ENCODE results near the gene PPP1R14B. TPM values are rescaled to one million over a fixed set of nuclear protein-coding genes. Genes with fewer than 3 reads are reported as not detected.
A peak's percentile ranks its signal among the peaks of the same experiment; 100 is the strongest.

PPP1R14B gene
- total and polyA plus RNA-seq, 2 of the 13 experiments (the other 11 are each of a cell fraction or from before 2014, with no cell fraction given), result 110 to 148 TPM

GRCh38 chr11:64234647-64235379 lies 11.9 kb downstream of the PPP1R14B start (continued):
- TF ChIP-seq ZNF350 (CRISPR knock-in tag; IDR thresholded peaks at IDR 0.05; ENCODE audit: borderline replicate concordance, low read depth) (no peak), ZBTB14 (CRISPR knock-in tag; IDR thresholded peaks at IDR 0.05) (no peak), TEAD3 (CRISPR knock-in tag; optimal IDR thresholded peaks at IDR 0.05; ENCODE audit: borderline replicate concordance) (no peak), DMAP1 (CRISPR knock-in tag; IDR thresholded peaks at IDR 0.05) (no peak), TRAFD1 (CRISPR knock-in tag; IDR thresholded peaks at IDR 0.05; ENCODE audit: borderline replicate concordance) (no peak), ZNF318 (CRISPR knock-in tag; IDR thresholded peaks at IDR 0.05) (no peak), TCF12 (IDR thresholded peaks at IDR 0.05) (no peak), TCF12 (CRISPR knock-in tag; IDR thresholded peaks at IDR 0.05) (no peak), BCLAF1 (IDR thresholded peaks at IDR 0.05) (no peak), RCOR2 (CRISPR knock-in tag; IDR thresholded peaks at IDR 0.05) (no peak), ZNF234 (CRISPR knock-in tag; conservative IDR thresholded peaks at IDR 0.05) (no peak), ZBTB38 (CRISPR knock-in tag; IDR thresholded peaks at IDR 0.05) (peak; percentile 38; the same call in 1 of the 2 replicates)

Measured in HepG2 (cell line).